Thyroid gland (tissue), 4 donors: ENCODE data around the gene SPINK13. TPM values are rescaled to one million over a fixed set of nuclear protein-coding genes. Genes with fewer than 3 reads are reported as not detected.

ENCODE experiments used
- DNase-seq, 2 donors: peaks; one replicate each; pipeline ENCODE4 v3.0.0-alpha.2; 2019
- H3K27ac ChIP-seq, 3 donors: fragments of 200-600 bp; sonication (generic); 1 replicate in 2 of 3; 2 replicates in 1 of 3; pipeline ENCODE4 v1.5.1; 2016 to 2019; ENCODE audit warnings: mild to moderate bottlenecking in 1 of 3, moderate library complexity in 1 of 3
- H3K27me3 ChIP-seq: fragments of 200-600 bp; sonication (generic); one replicate; pipeline ENCODE4 v1.5.1; 2019
- H3K36me3 ChIP-seq, 2 donors: fragments of 200-600 bp; sonication (generic); one replicate each; pipeline ENCODE4 v1.5.1; 2016 to 2019
- H3K4me1 ChIP-seq, 2 donors: fragments of 200-600 bp; sonication (generic); one replicate each; pipeline ENCODE4 v1.5.1; 2017 to 2019
- H3K4me3 ChIP-seq, 3 donors: fragments of 200-600 bp; sonication (generic); replicated peaks in 1 of 3; 1 replicate in 2 of 3; 2 replicates in 1 of 3; pipeline ENCODE4 v1.5.1; 2016; ENCODE audit warnings: mild to moderate bottlenecking in 1 of 3
- H3K9me3 ChIP-seq: fragments of 200-600 bp; sonication (generic); one replicate; pipeline ENCODE4 v1.5.1; 2017
- CTCF ChIP-seq, 6 experiments: fragments of 200-600 bp in 3 of 6; fragments of 450-650 bp in 3 of 6; sonication (generic) in 3 of 6; IDR thresholded peaks; one replicate each; pipeline ENCODE4 v1.5.1; 2016 to 2019; ENCODE audit warnings: antibody characterized with exemption in 6 of 6, mild to moderate bottlenecking in 2 of 6, inconsistent platforms in 1 of 6, moderate library complexity in 1 of 6
- POLR2A ChIP-seq, 2 donors: fragments of 450-650 bp; IDR thresholded peaks; one replicate each; pipeline ENCODE4 v1.6.1; 2017; ENCODE audit warnings: antibody characterized with exemption in 2 of 2, mild to moderate bottlenecking in 2 of 2, moderate library complexity in 1 of 2
- WGBS, 2 donors: methylation state at CpG; one replicate each; pipeline ENCODE4 v1.1.5; 2017; 5-methylcytosine and 5-hydroxymethylcytosine counted together
- intact Hi-C: fragments of 100-400 bp; cut with DNase I; formaldehyde crosslinking; loops from one replicate; pipeline ENCODE4 v1.15.1; 2023
- small RNA-seq: library from RNA; depleted of rRNA; stranded (forward); fragments of <200 nt; gene quantifications from one replicate; pipeline ENCODE3, GENCODE V24; 2016
- total RNA-seq, 4 donors: library from RNA; depleted of rRNA; stranded (reverse); fragments of >200 nt; gene quantifications; one replicate each; pipeline ENCODE4 v1.2.3, GENCODE V29; 2016

The SPINK13 gene
- total RNA-seq, 4 donors from 2014 or later = not detected

DNA sequence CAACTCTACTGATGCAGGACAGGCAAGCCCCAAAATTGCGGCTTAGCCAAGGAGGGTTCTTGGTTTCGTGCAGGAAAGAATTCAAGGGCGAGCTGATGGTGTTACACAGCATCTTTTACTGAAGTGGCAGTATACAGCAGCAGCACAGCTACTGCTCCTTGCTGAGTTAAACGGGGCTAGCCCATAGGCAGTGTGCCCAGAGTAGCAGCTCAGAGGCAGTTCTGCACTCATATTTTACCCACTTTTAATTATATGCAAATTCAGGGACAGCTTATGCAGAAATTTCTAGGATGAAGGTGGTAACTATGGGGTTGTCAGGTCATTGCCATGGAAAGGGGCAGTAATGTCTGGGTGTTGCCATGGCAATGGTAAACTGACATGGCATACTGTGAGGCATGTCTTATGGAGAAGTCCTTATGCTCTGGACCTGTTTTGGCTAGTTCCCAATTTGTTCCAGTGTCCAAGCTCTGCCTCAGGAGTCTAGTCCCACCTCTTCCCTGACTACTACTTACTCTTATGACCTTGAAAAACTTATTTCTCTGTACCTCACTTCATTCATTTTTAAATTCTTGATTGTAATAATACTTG is 64.8 kb downstream of the SPINK13 start:
- no peak overlapping the region for H3K4me3 ChIP-seq
- TF ChIP-seq POLR2A (IDR thresholded peaks at IDR 0.05) (no peak), CTCF (IDR thresholded peaks at IDR 0.05) (no peak)
- no peak for DNase-seq
- no peaks in the 10 kb centered on the region for H3K27me3 ChIP-seq
- H3K4me1 ChIP-seq = no peaks in the 10 kb centered on the region
- no peaks in the 10 kb centered on the region for H3K36me3 ChIP-seq
- no peak overlapping the region for H3K27ac ChIP-seq
- no peaks in the 10 kb centered on the region for H3K9me3 ChIP-seq
- WGBS, 2 donors = 83 to 91% methylated on average over 4 of the region's 4 CpGs
- intact Hi-C loops = no loop called here

GRCh38 chr5:148335259-148335658 is 66.7 kb downstream of the SPINK13 start, which contains the start of gene SPINK9:
Gene SPINK9, plus strand, starts transcription at chr5:148335559. Its CDS starts 55 bp downstream, at chr5:148335614.
- Histone ChIP-seq H3K36me3 (no peaks in the 10 kb centered on the region), H3K4me3 (no peak within 1 kb of the TSS), H3K9me3 (no peaks in the 10 kb centered on the region), H3K27ac (no peak within 1 kb of the TSS), H3K27me3 (no peaks in the 10 kb centered on the region), H3K4me1 (no peaks in the 10 kb centered on the region)
- intact Hi-C loops = no loop called here
- no peak for DNase-seq
- 95% methylated on average over 3 of the region's 3 CpGs for WGBS, 2 donors
- TF ChIP-seq CTCF (IDR thresholded peaks at IDR 0.05) (no peak), POLR2A (IDR thresholded peaks at IDR 0.05) (no peak)

Small RNA genes lying within 50 kb of the gene (small RNA-seq; reads per million reads assigned to genes)
- not detected for gene HMGN1P16

Other genes with a start within 250 kb of the SPINK13 start
- 1 to 10 TPM in 1 of 4 donors, under 1 TPM in 1, not detected in 2; 0.13 to 6.7 TPM for gene SPINK5, start 204.8 kb upstream of the SPINK13 start, total RNA-seq
- not detected for gene SPINK14, start 100.2 kb upstream of the SPINK13 start, total RNA-seq
- gene SPINK6, start 65.8 kb upstream of the SPINK13 start, total RNA-seq = not detected
- gene MARCOL, start 30.3 kb upstream of the SPINK13 start, total RNA-seq = not detected
- gene SPINK7, start 43.6 kb downstream of the SPINK13 start, total RNA-seq = not detected
- gene SPINK9, start 66.8 kb downstream of the SPINK13 start, total RNA-seq = not detected
- 10 to 100 TPM; 49.6 to 86.4 (median 64.1) TPM for gene FBXO38, start 115.2 kb downstream of the SPINK13 start, total RNA-seq